GM23338 (cell line): ENCODE results near the gene NUBPL.

ENCODE experiments used
- CREB1 ChIP-seq: fragments of 250-450 bp; sonication (Bioruptor Pico); IDR thresholded peaks from 2 replicates; pipeline ENCODE4 v1.5.0; 2020; ENCODE audit warnings: low read depth, mild to moderate bottlenecking, moderate library complexity
- CTCF ChIP-seq, 2 experiments: fragments of 200-600 bp in 1 of 2; sonication (generic) in 1 of 2; conservative IDR thresholded peaks; 2 replicates each; pipeline versions ENCODE4 v1.5.1 to v1.6.1; 2016 to 2017; ENCODE audit warnings: antibody characterized with exemption in 2 of 2, low read depth in 2 of 2, mild to moderate bottlenecking in 2 of 2, moderate library complexity in 1 of 2
- EZH2 ChIP-seq: fragments of 200-600 bp; sonication (generic); IDR thresholded peaks from one replicate; pipeline ENCODE4 v1.8.0; 2017; ENCODE audit warnings: antibody characterized with exemption, mild to moderate bottlenecking, low read depth; ENCODE audit not compliant: unreplicated experiment
- EZH2phosphoT487 ChIP-seq: fragments of 200-600 bp; sonication (generic); IDR thresholded peaks from one replicate; pipeline ENCODE4 v1.8.1; 2018; ENCODE audit warnings: antibody characterized with exemption; ENCODE audit not compliant: unreplicated experiment
- POLR2AphosphoS5 ChIP-seq: IDR thresholded peaks from 2 replicates; pipeline ENCODE4 v1.6.1; 2016; ENCODE audit warnings: antibody characterized with exemption, low read depth
- ZNF331 ChIP-seq: fragments of 250-450 bp; sonication (Bioruptor Pico); IDR thresholded peaks from 2 replicates; pipeline ENCODE4 v1.5.0; 2020; ENCODE audit warnings: low read depth, mild to moderate bottlenecking, moderate library complexity

- TF ChIP-seq CREB1 (CRISPR knock-in tag) (no peak), POLR2AphosphoS5 (no peak), CTCF (conservative IDR thresholded peaks at IDR 0.05; ENCODE audit: low read depth in 2 of 2) (no peak), EZH2 (no peak), ZNF331 (CRISPR knock-in tag) (no peak), EZH2phosphoT487 (no peak)
These were observed 21.7 kb downstream of the NUBPL start for GRCh38 chr14:31582836-31583452.
